Smooth muscle cell (in vitro differentiated cells): Measurements from ENCODE around the gene PUM2. TPM values are rescaled to one million over a fixed set of nuclear protein-coding genes. Genes with fewer than 3 reads are reported as not detected.

Experiments
- DNase-seq: peaks from one replicate; lab custom pipeline; 2025; ENCODE audit not compliant: unreplicated experiment; lab: John Stamatoyannopoulos, UW
- H2AFZ ChIP-seq: fragments of 200-600 bp; sonication (generic); 2 replicates; pipeline ENCODE4 v1.6.0; 2016; ENCODE audit warnings: antibody characterized with exemption, low read depth, mild to moderate bottlenecking
- H3F3A ChIP-seq: fragments of 200-600 bp; sonication (generic); 2 replicates; pipeline ENCODE4 v1.6.0; 2017; ENCODE audit warnings: antibody characterized with exemption, low read depth
- H3K27ac ChIP-seq: fragments of 200-600 bp; sonication (generic); 2 replicates; pipeline ENCODE4 v1.5.1; 2016; ENCODE audit warnings: low read depth, mild to moderate bottlenecking
- H3K27me3 ChIP-seq: fragments of 200-600 bp; sonication (generic); 2 replicates; pipeline ENCODE4 v1.6.1; 2016; ENCODE audit warnings: low read depth, mild to moderate bottlenecking
- H3K36me3 ChIP-seq: fragments of 200-600 bp; sonication (generic); 2 replicates; pipeline ENCODE4 v1.5.1; 2016; ENCODE audit warnings: low read depth
- H3K4me1 ChIP-seq: fragments of 200-600 bp; sonication (generic); 2 replicates; pipeline ENCODE4 v1.5.1; 2016; ENCODE audit warnings: low read depth
- H3K4me2 ChIP-seq: fragments of 200-600 bp; sonication (generic); 2 replicates; pipeline ENCODE4 v1.6.0; 2016; ENCODE audit warnings: mild to moderate bottlenecking
- H3K4me3 ChIP-seq: fragments of 200-600 bp; sonication (generic); 2 replicates; pipeline ENCODE4 v1.5.1; 2016; ENCODE audit warnings: mild to moderate bottlenecking
- H3K79me2 ChIP-seq: fragments of 200-600 bp; sonication (generic); 2 replicates; pipeline ENCODE4 v1.6.0; 2016; ENCODE audit warnings: low read depth, mild to moderate bottlenecking
- H3K9ac ChIP-seq: fragments of 200-600 bp; sonication (generic); 2 replicates; pipeline ENCODE4 v1.6.0; 2016; ENCODE audit warnings: low read depth
- H3K9me3 ChIP-seq: fragments of 200-600 bp; sonication (generic); replicated peaks from 2 replicates; pipeline ENCODE4 v1.5.1; 2016; ENCODE audit warnings: low read depth
- H4K20me1 ChIP-seq: fragments of 200-600 bp; sonication (generic); 2 replicates; pipeline ENCODE4 v1.6.0; 2016; ENCODE audit warnings: low read depth
- CTCF ChIP-seq: fragments of 200-600 bp; sonication (generic); IDR thresholded peaks from 2 replicates; pipeline ENCODE4 v1.5.1; 2017; ENCODE audit warnings: borderline replicate concordance, mild to moderate bottlenecking, antibody characterized with exemption; ENCODE audit not compliant: insufficient read depth, poor library complexity, severe bottlenecking
- WGBS: methylation state at CpG from one replicate; pipeline ENCODE4 v1.1.7; 2016; ENCODE audit warnings: low lambda C conversion rate; 5-methylcytosine and 5-hydroxymethylcytosine counted together
- polyA plus RNA-seq: library from polyadenylated mRNA; unstranded; fragments of >200 nt; fragmentation: Nextera tagmentation; extraction: Ambion mirVana; gene quantifications from 2 replicates; pipeline ENCODE4 v1.2.1, GENCODE V29; 2016
- total RNA-seq: library from RNA; depleted of rRNA; stranded (reverse); fragments of >200 nt; gene quantifications from 2 replicates; pipeline ENCODE4 v1.2.3, GENCODE V29; 2014

Gene PUM2
- total RNA-seq (42.0 and 54.1 TPM in 2 replicates), polyA plus RNA-seq (5.2 and 9.1 TPM in 2 replicates)

- H3K4me3 ChIP-seq, result peak within 1 kb of the TSS; percentile 88
These were observed at the start of gene PUM2 for GRCh38 chr2:20350753-20351554. Gene PUM2, minus strand, starts transcription at chr2:20350844. Its CDS starts 23,484 bp downstream, at chr2:20327360.

GRCh38 chr2:20400306-20400705 lies 49.7 kb upstream of the PUM2 start:
- Histone ChIP-seq H4K20me1 (no peaks in the 10 kb centered on the region), H3K4me2 (no peak overlapping the region), H3K27ac (no peak overlapping the region), H3K36me3 (no peaks in the 10 kb centered on the region), H3F3A (no peaks in the 10 kb centered on the region), H3K4me1 (no peaks in the 10 kb centered on the region), H2AFZ (no peak overlapping the region), H3K27me3 (no peaks in the 10 kb centered on the region), H3K79me2 (no peaks in the 10 kb centered on the region), H3K4me3 (no peak overlapping the region), H3K9me3 (no peaks in the 10 kb centered on the region), H3K9ac (no peak overlapping the region)
- TF ChIP-seq CTCF, result no peak
- DNase-seq, result no peak
- 91% methylated on average over 1 of the region's 1 CpG for WGBS

More at GRCh38 chr2:20350753-20351554, at the start of gene PUM2:
- peak; percentile 83 for DNase-seq
- Histone ChIP-seq H3K9ac (peak within 1 kb of the TSS; percentile 98), H4K20me1 (peaks cover 42% of the 10 kb centered on the region), H3K27ac (peak within 1 kb of the TSS; percentile 92), H3K27me3 (no peaks in the 10 kb centered on the region), H3F3A (peaks cover 5% of the 10 kb centered on the region), H3K4me2 (peak within 1 kb of the TSS; percentile 93), H2AFZ (peak within 1 kb of the TSS; percentile 95), H3K4me1 (peaks cover 40% of the 10 kb centered on the region), H3K36me3 (no peaks in the 10 kb centered on the region), H3K9me3 (no peaks in the 10 kb centered on the region), H3K79me2 (peaks cover 45% of the 10 kb centered on the region)
- TF ChIP-seq CTCF, result no peak
- WGBS, result 1% methylated on average over 54 of the region's 70 CpGs

GRCh38 chr2:20398956-20399567 lies 48.4 kb upstream of the PUM2 start:
- Histone ChIP-seq H3K4me1 (no peaks in the 10 kb centered on the region), H3K4me2 (no peak overlapping the region), H3K9ac (no peak overlapping the region), H3K27ac (no peak overlapping the region), H3K4me3 (no peak overlapping the region), H2AFZ (no peak overlapping the region), H3K36me3 (no peaks in the 10 kb centered on the region), H3K27me3 (no peaks in the 10 kb centered on the region), H3F3A (no peaks in the 10 kb centered on the region), H3K9me3 (no peaks in the 10 kb centered on the region), H3K79me2 (no peaks in the 10 kb centered on the region), H4K20me1 (no peaks in the 10 kb centered on the region)
- DNase-seq, result no peak
- no peak for TF ChIP-seq CTCF
- WGBS, result 80% methylated on average over 7 of the region's 7 CpGs
